NCI-H146 treated with DMSO at 0.1 percent for 48 hours (cell line): Measurements from ENCODE around the gene TMEM121B.

Experiments
- DNase-seq: peaks from one replicate; lab custom pipeline; 2025; ENCODE audit not compliant: unreplicated experiment; lab: John Stamatoyannopoulos, UW

The TMEM121B gene

DNA sequence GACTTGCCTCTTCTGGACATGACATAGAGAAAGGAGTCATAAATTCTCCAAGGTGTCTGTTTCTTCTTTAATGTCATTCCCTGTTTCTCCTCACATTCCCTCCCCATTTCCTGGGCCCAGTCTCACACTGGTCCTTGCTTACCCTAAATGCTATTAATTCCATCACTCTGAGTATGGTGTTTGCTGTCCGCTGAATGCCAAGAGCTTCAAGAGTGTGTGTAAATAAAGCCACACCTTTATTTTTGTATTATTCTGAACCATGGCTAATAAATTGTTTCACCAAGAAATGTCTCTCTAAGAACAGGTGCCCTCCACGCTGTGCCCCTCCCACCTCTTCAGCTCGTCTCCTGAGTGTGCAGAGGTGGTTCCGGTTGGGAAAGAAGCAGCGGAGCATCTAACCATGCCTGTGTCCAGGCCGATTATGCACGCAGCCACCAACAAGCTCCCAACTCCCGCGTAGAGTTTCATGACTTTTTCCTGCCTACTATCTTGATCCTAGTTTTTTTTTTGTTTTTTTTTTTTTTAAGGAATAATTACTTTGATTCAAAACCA lies 8.6 kb downstream of the TMEM121B start:
- no peak for DNase-seq

- DNase-seq, result no peak
Observed at GRCh38 chr22:17110791-17111550, 10.2 kb downstream of the TMEM121B start.

DNA sequence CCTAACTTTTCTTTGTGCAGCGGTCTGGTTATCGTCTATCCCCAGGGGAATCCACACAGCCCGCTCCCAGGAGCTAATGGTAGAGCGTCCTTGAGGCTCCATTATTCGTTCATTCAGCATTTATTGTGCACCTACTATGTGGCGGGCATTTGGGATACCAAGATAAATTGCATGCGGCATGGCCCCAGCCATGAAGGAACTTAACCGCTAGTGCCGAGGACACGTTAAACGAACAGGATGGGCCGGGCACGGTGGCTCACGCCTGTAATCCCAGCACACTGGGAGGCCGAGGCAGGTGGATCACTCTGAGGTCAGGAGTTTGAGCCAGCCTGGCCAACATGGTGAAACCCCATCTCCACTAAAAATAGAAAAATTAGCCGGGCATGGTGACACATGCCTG lies 11.2 kb downstream of the TMEM121B start:
- DNase-seq, result no peak

GRCh38 chr22:17109113-17109865 lies 11.9 kb downstream of the TMEM121B start:
- no peak for DNase-seq

DNA sequence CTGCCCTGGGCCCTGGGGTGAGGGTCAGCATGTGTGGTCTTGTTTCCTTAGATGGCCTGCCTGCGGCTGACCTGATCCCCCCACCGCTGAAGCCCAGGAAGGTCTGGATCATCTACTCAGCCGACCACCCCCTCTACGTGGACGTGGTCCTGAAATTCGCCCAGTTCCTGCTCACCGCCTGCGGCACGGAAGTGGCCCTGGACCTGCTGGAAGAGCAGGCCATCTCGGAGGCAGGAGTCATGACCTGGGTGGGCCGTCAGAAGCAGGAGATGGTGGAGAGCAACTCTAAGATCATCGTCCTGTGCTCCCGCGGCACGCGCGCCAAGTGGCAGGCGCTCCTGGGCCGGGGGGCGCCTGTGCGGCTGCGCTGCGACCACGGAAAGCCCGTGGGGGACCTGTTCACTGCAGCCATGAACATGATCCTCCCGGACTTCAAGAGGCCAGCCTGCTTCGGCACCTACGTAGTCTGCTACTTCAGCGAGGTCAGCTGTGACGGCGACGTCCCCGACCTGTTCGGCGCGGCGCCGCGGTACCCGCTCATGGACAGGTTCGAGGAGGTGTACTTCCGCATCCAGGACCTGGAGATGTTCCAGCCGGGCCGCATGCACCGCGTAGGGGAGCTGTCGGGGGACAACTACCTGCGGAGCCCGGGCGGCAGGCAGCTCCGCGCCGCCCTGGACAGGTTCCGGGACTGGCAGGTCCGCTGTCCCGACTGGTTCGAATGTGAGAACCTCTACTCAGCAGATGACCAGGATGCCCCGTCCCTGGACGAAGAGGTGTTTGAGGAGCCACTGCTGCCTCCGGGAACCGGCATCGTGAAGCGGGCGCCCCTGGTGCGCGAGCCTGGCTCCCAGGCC lies 12.7 kb downstream of the TMEM121B start:
- no peak for DNase-seq

GRCh38 chr22:17107547-17107810 lies 13.7 kb downstream of the TMEM121B start:
- DNase-seq, result no peak

GRCh38 chr22:17106785-17107546 lies 14.2 kb downstream of the TMEM121B start:
- DNase-seq, result no peak

- no peak for DNase-seq
Observed at GRCh38 chr22:17106161-17106784, 14.9 kb downstream of the TMEM121B start.

GRCh38 chr22:17105143-17106129 lies 15.7 kb downstream of the TMEM121B start:
- no peak for DNase-seq

- no peak for DNase-seq
Observed at GRCh38 chr22:17104336-17104935, 16.7 kb downstream of the TMEM121B start.

DNA sequence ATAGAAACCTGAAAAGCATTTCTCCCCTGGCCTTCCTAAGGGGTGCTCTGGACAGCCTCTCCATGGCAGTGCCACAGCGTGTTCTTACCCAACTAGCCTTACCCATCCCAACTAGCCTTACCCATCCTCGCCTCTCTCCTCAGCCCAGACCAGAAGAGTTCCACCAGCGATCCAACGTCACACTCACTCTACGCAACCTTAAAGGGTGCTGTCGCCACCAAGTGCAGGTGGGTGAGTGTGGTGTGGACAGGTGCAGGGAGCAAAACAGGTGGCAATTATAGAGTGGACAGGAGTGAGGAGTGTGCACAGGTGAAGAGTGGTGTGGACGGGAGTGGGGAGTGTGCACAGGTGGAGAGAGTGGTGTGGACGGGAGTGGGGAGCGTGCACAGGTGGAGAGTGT lies 17.8 kb downstream of the TMEM121B start:
- DNase-seq, result no peak

DNA sequence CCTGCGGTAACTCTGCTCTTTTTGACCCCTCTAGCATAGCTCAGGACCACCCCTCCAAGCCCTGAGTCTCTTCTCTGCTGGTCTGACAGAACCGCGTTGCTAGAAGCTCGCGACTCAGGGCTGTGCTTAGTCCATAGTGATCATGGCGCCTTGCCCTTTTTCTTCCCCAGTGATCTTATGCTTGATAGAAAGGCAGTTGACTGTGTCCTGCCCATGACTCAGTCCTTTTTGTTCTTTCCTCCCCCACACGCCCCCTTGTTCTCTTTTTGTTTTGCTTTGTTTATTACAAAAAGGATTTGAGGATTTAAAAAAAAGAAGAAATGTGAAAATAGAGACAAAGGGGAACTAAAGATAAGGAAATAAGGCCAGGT lies 18.9 kb downstream of the TMEM121B start:
- no peak for DNase-seq

- no peak for DNase-seq
Observed at GRCh38 chr22:17101475-17102296, 19.5 kb downstream of the TMEM121B start.

DNA sequence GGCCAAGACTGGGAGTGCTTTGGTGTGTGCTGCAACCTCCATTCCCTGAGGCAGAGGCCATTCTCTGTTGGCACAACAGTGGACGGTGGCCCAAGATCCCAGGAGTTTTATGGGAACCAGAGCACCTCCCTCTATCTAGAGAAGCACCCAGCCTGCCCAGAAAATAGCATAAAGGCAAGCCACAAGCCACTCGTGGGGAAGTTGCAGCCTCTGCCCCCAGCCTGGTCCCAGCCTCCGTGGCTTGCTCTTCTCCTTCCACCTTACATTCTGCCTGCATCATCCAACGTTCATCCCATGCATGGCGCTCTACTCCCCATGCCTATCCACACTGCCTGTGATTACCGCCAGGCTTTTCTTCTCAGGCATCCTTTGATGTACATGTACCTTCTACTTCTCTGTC lies 20.5 kb downstream of the TMEM121B start:
- no peak for DNase-seq

- no peak for DNase-seq
Observed at GRCh38 chr22:17098379-17098819, 22.8 kb downstream of the TMEM121B start.

DNA sequence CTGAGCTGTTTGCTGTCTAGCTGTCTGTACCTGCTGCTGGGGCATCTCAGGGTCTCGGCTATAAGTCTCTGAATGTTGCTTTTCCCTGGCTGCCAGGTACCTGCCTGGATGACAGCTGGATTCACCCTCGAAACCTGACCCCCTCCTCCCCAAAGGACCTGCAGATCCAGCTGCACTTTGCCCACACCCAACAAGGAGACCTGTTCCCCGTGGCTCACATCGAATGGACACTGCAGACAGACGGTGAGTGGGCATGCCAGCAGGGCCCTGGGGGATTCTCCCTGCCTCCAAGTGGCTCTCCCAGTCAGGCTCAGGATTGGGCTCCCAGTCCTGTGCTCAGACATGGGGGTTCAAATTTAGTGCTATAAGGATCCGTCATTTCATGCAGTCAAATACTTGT lies 23.5 kb downstream of the TMEM121B start:
- DNase-seq, result no peak

GRCh38 chr22:17097062-17097461 lies 24.1 kb downstream of the TMEM121B start:
- DNase-seq, result no peak

DNA sequence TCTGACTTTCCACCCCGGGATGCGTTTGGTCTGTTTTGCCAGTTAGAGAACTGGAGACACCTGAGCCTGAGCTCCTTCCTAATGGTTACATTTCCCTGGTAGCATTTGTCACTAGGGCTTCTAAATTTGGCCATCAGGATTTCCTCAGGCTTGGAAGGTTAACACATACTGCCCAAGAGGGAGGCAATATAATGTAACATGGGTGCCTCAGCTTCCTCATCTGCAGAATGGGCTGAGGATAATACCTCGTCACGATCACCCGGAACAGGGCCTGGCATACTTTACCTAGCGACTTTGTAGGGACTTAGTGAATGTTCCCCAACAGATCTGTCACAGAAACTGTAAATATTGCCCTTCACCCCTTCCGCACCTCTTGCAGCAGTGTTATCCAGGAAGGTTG lies 25.1 kb downstream of the TMEM121B start:
- no peak for DNase-seq
